ENCODE data around the gene CTAGE4. TPM values are rescaled to one million over a fixed set of nuclear protein-coding genes. Genes with fewer than 3 reads are reported as not detected.

The CTAGE4 gene, protein sequence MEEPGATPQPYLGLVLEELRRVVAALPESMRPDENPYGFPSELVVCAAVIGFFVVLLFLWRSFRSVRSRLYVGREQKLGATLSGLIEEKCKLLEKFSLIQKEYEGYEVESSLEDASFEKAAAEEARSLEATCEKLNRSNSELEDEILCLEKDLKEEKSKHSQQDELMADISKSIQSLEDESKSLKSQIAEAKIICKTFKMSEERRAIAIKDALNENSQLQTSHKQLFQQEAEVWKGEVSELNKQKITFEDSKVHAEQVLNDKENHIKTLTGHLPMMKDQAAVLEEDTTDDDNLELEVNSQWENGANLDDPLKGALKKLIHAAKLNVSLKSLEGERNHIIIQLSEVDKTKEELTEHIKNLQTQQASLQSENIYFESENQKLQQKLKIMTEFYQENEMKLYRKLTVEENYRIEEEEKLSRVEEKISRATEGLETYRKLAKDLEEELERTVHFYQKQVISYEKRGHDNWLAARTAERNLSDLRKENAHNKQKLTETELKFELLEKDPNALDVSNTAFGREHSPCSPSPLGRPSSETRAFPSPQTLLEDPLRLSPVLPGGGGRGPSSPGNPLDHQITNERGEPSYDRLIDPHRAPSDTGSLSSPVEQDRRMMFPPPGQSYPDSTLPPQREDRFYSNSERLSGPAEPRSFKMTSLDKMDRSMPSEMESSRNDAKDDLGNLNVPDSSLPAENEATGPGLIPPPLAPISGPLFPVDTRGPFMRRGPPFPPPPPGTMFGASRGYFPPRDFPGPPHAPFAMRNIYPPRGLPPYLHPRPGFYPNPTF
- total RNA-seq, result under 0.01 TPM in 1 of 2 replicates, not detected in the other

DNA sequence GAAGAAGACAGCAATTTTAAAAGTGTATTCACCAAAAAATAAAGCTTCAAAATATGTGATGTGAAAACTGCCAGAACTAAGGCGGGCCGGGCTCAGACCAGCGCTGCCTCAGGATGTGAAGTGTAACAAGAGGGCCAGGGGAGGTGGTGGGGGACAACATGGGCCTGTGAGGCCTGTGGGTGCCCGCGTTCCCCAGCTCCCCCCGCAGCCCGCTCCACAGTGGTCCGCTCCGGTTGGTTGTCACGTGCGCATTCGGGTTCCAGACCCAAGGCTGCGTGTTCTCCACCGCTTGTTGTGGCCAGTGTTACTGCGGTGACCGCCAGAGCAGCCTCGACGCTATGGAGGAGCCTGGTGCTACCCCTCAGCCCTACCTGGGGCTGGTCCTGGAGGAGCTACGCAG is at the start of gene CTAGE4:
Gene CTAGE4, plus strand, starts transcription at position 301 of the 400 bp plus-strand sequence. Its CDS starts 38 bp downstream, at position 339.

DNA sequence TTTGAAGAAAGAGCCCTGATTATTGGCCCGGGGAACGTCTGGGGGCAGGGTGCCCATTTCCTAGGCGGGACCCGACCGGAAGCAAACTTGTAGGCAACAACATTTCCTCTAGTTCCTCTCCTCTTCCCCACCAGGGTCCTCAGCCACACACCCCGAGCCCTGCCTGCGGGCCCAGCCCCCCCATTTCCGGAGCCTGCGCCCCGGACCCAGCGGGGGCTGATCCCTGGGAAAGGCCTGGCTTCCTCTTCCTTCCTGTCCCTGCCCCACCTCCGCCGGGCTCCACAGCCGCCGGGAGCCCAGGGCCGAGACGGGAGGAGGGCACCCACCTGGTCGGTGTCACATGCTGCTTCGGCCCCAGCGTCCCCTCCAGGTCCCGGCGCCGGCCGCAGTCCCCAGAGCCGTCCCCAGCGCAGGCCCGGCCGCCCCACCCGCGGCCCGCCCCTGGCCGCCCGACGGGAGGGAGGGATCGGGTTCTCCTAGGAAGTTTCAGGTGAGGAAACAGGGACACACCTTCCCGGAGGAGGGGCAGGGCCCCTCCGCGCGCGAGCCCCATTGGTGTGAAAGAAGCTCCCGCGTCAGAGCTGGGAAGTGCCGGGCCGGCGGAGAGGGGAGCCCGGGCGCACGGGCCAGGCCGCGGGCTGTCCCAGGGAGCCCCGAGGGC is 12.1 kb downstream of the CTAGE4 start, which contains the start of gene ARHGEF35:
Gene ARHGEF35, minus strand, starts transcription at position 622 of the 661 bp plus-strand sequence. CDS start 7,450 bp downstream, outside the sequence.

Other genes starting within 250 kb of the CTAGE4 start
- gene OR2F2, start 248.2 kb upstream of the CTAGE4 start, total RNA-seq, result not detected in 2 replicates
- gene OR2F1, start 228.6 kb upstream of the CTAGE4 start, total RNA-seq, result not detected in 2 replicates
- gene OR6B1, start 183.1 kb upstream of the CTAGE4 start, total RNA-seq, result not detected in 2 replicates
- not detected in 2 replicates for gene OR2A5, start 134.5 kb upstream of the CTAGE4 start, total RNA-seq
- not detected in 2 replicates for gene OR2A25, start 113.7 kb upstream of the CTAGE4 start, total RNA-seq
- not detected in 2 replicates for gene OR2A12, start 97.2 kb upstream of the CTAGE4 start, total RNA-seq
- gene OR2A2, start 73.9 kb upstream of the CTAGE4 start, total RNA-seq, result not detected in 2 replicates
- not detected in 2 replicates for gene OR2A14, start 60.3 kb upstream of the CTAGE4 start, total RNA-seq
- 0.20 and 0.73 TPM in 2 replicates for gene ARHGEF35, start 12.4 kb downstream of the CTAGE4 start, total RNA-seq
- 0.37 TPM in 1 of 2 replicates, not detected in the other for gene OR2A42, start 56.1 kb downstream of the CTAGE4 start, total RNA-seq
- 0.20 and 1.1 TPM in 2 replicates for gene OR2A7, start 81.3 kb downstream of the CTAGE4 start, total RNA-seq
- gene CTAGE8, start 85.8 kb downstream of the CTAGE4 start, total RNA-seq, result 0.59 and 1.1 TPM in 2 replicates
- under 0.01 and 0.37 TPM in 2 replicates for gene OR2A1, start 129.0 kb downstream of the CTAGE4 start, total RNA-seq
- 1.8 and 2.0 TPM in 2 replicates for gene ARHGEF5, start 171.9 kb downstream of the CTAGE4 start, total RNA-seq
- gene NOBOX, start 220.2 kb downstream of the CTAGE4 start, total RNA-seq, result not detected in 2 replicates